Hematopoietic multipotent progenitor cell treated with erythropoietin and hydrocortisone succinate and interleukin-3 and kit ligand, for 4 days (in vitro differentiated cells): Measurements from ENCODE around the gene SET.
"Not testable (repeated sequence)": the region's sequence is repeated elsewhere in the genome, so short reads cannot be mapped to it uniquely, and the experiment has no call there.

ENCODE experiments used
- DNase-seq: peaks from one replicate; pipeline ENCODE4 v3.0.0-alpha.2; 2015

The SET gene

GRCh38 chr9:128689293-128689774 lies 312 bp downstream of the SET start:
- peak; percentile 79 for DNase-seq

- peak; percentile 82 for DNase-seq
These were observed 1.0 kb downstream of the SET start for GRCh38 chr9:128689820-128690683.

- DNase-seq, result no peak
These were observed 1.6 kb downstream of the SET start for GRCh38 chr9:128690684-128691034.

- DNase-seq, result not testable (repeated sequence)
These were observed 4.7 kb downstream of the SET start for GRCh38 chr9:128693738-128694137.

GRCh38 chr9:128694344-128694743 lies 5.3 kb downstream of the SET start:
- no peak for DNase-seq

- no peak for DNase-seq
These were observed 8.1 kb downstream of the SET start for GRCh38 chr9:128696923-128697707.

GRCh38 chr9:128699096-128699795 lies 10.2 kb downstream of the SET start:
- not testable (repeated sequence) for DNase-seq

- DNase-seq, result no peak
These were observed 12.3 kb downstream of the SET start for GRCh38 chr9:128701227-128701854.

GRCh38 chr9:128702445-128702948 lies 13.5 kb downstream of the SET start, which contains the start of gene PKN3:
TSS of gene PKN3 (plus strand) at chr9:128702503. CDS start at chr9:128702916, 413 bp downstream.
- DNase-seq, result peak; percentile 95

- DNase-seq, result peak; percentile 72
These were observed 14.1 kb downstream of the SET start for GRCh38 chr9:128702949-128703615.

- no peak for DNase-seq
These were observed 14.8 kb downstream of the SET start for GRCh38 chr9:128703616-128704355.

GRCh38 chr9:128704356-128704670 lies 15.3 kb downstream of the SET start:
- DNase-seq, result no peak

GRCh38 chr9:128705051-128705965 lies 16.3 kb downstream of the SET start:
- DNase-seq, result no peak

GRCh38 chr9:128706045-128706444 lies 17.0 kb downstream of the SET start:
- no peak for DNase-seq

GRCh38 chr9:128706671-128707381 lies 17.8 kb downstream of the SET start:
- no peak for DNase-seq

GRCh38 chr9:128707446-128707845 lies 18.4 kb downstream of the SET start:
- no peak for DNase-seq

GRCh38 chr9:128712451-128713410 lies 23.7 kb downstream of the SET start:
- no peak for DNase-seq

GRCh38 chr9:128713411-128713780 lies 24.4 kb downstream of the SET start:
- no peak for DNase-seq
